H1 (cell line): ENCODE results near the gene RSAD1.

Experiments used
- ATF2 ChIP-seq: IDR thresholded peaks from 2 replicates; pipeline ENCODE4 v1.6.1; 2012; ENCODE audit warnings: low read length, inconsistent platforms
- CTCF ChIP-seq, 3 experiments: IDR thresholded peaks; 1 replicate in 2 of 3; 2 replicates in 1 of 3; pipeline versions ENCODE4 v1.5.1 to v1.6.1; 2011; ENCODE audit warnings: low read length in 3 of 3, mild to moderate bottlenecking in 3 of 3, inconsistent platforms in 2 of 3, low read depth in 1 of 3, moderate library complexity in 1 of 3; ENCODE audit not compliant: insufficient read depth in 1 of 3; ENCODE audit errors: control extremely low read depth in 1 of 3
- MAX ChIP-seq: IDR thresholded peaks from 2 replicates; pipeline ENCODE4 v1.6.1; 2012; ENCODE audit warnings: inconsistent platforms
- NANOG ChIP-seq: IDR thresholded peaks from 2 replicates; pipeline ENCODE4 v1.6.1; 2011; ENCODE audit warnings: low read length, low read depth, mild to moderate bottlenecking, inconsistent platforms; ENCODE audit not compliant: insufficient read depth, poor library complexity, severe bottlenecking
- ZNF274 ChIP-seq: IDR thresholded peaks from 2 replicates; pipeline ENCODE4 v1.7.0; 2012; ENCODE audit warnings: low read length, borderline replicate concordance; ENCODE audit errors: extremely low read depth

- TF ChIP-seq CTCF (IDR thresholded peaks at IDR 0.05; ENCODE audit: control extremely low read depth in 1 of 3, insufficient read depth in 1 of 3, low read depth in 1 of 3, low read length in 3 of 3), result peak in 1 of 3 experiments; percentile 2; a peak in 1 of 4 replicates
- no peak for TF ChIP-seq NANOG
- 0 out of 2 replicates have a peak, but pooled peaks have one; percentile 33 for TF ChIP-seq ATF2
- peak; percentile 75 for TF ChIP-seq MAX
- TF ChIP-seq ZNF274, result no peak
Measured at GRCh38 chr17:50532452-50533024, 53.9 kb downstream of the RSAD1 start, which contains the start of gene EPN3.
